Measurements from ENCODE around the gene GNAT3. TPM values are rescaled to one million over a fixed set of nuclear protein-coding genes. Genes with fewer than 3 reads are reported as not detected.

Gene GNAT3
- total RNA-seq, 2 donors from 2014 or later, result not detected

DNA sequence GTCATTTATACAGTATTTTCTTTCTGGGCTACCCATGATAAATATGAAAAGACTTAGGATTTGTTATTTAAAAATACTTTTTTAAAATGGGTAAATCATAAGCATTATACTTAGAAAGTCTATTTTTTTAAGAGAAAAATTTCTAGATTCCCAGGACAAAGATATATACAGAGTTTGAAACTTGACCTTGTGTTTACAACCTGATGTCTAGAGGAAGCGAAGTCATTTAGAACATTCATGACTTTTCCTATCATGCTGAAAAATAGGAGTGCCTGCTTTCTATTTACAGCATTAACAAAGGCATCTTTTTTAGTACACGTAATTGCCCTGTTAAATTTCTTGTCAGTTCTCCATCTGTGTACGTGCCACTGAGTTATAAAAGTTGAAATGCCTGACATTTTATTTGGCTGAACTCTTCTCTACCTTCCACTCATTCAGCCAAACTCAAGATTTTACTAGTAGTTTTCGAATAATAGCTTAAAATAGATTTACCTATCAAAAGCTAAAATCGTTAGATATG is 23.0 kb downstream of the GNAT3 start:
- Mint-ChIP-seq H3K9me3 (peaks cover 19% of the 10 kb centered on the region), H3K4me1 (no peaks in the 10 kb centered on the region), H3K27ac (no peak overlapping the region), H3K36me3 (ENCODE audit: low read depth) (no peaks in the 10 kb centered on the region), H3K4me3 (no peak overlapping the region), H3K27me3 (no peaks in the 10 kb centered on the region)
- no peak for ATAC-seq (replicated peaks)

DNA sequence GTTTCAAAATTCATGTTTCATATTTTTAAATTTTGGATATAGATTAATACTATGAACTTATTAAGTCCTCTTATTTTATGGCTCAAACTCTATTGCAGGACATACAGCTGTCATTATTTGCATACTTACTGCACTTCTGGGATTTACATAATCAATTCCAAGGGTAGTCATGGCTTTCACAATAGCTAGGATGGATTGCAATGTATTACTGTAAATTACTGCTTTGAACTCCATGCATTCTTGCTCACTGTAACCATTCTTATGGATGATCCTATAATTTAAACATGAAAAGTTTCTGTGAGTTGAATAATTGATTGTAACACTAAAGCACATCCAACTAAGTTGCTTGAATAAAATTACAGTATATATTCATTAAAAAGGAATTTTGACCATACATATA is 23.5 kb downstream of the GNAT3 start:
- no peak overlapping the region for H3K27ac Mint-ChIP-seq

DNA sequence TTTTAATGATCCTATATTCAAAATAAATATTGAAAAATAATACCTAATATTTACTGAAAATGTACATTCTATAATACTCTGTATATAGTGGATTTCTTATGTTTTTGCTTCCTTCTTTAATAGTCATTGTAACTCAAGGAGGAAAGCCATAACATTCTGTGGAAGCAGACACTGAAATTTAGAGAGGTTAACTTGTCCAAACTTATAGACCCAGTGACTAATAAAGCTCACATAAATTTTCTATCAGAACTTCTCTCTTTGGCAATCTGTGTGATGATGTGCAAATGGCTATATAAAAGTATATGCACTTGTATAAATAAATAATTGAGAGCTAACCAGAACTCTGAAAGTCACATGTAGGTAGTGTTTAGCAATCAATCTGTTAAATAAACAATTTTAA is 26.1 kb downstream of the GNAT3 start:
- peaks cover 12% of the 10 kb centered on the region for H3K9me3 Mint-ChIP-seq
- no peaks in the 10 kb centered on the region for H3K36me3 Mint-ChIP-seq (ENCODE audit: low read depth)
- no peaks in the 10 kb centered on the region for H3K27me3 Mint-ChIP-seq
- H3K4me1 Mint-ChIP-seq, result no peaks in the 10 kb centered on the region
- H3K27ac Mint-ChIP-seq, result no peak overlapping the region
- no peak for ATAC-seq (replicated peaks)
- no peak overlapping the region for H3K4me3 Mint-ChIP-seq

More for the DNA sequence above, 23.5 kb downstream of the GNAT3 start:
- Mint-ChIP-seq H3K4me1 (no peaks in the 10 kb centered on the region), H3K27me3 (no peaks in the 10 kb centered on the region), H3K4me3 (no peak overlapping the region), H3K9me3 (peaks cover 19% of the 10 kb centered on the region), H3K36me3 (ENCODE audit: low read depth) (no peaks in the 10 kb centered on the region)
- no peak for ATAC-seq (replicated peaks)

DNA sequence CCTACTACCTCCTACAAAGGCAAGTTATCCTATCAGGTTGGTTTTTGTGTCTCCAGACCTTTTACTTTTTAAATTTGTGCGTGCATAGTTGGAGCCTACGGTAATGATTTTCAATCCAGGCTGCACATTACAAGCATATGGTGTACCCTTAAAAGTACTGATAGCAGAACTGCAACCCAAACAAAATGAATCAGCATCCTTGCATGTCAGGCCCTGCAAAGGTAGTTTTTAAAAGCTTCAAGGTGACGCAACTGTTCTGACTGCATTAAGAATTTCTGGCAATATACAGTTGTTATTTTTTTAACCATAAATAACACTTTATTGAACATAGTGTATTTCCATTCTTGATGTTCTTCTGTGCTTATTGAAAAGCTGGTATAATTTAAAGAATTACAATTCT is 28.9 kb downstream of the GNAT3 start:
- ATAC-seq (replicated peaks), result no peak
- Mint-ChIP-seq H3K4me3 (no peak overlapping the region), H3K27me3 (no peaks in the 10 kb centered on the region), H3K36me3 (ENCODE audit: low read depth) (no peaks in the 10 kb centered on the region), H3K27ac (no peak overlapping the region), H3K4me1 (no peaks in the 10 kb centered on the region), H3K9me3 (peaks cover 7% of the 10 kb centered on the region)

DNA sequence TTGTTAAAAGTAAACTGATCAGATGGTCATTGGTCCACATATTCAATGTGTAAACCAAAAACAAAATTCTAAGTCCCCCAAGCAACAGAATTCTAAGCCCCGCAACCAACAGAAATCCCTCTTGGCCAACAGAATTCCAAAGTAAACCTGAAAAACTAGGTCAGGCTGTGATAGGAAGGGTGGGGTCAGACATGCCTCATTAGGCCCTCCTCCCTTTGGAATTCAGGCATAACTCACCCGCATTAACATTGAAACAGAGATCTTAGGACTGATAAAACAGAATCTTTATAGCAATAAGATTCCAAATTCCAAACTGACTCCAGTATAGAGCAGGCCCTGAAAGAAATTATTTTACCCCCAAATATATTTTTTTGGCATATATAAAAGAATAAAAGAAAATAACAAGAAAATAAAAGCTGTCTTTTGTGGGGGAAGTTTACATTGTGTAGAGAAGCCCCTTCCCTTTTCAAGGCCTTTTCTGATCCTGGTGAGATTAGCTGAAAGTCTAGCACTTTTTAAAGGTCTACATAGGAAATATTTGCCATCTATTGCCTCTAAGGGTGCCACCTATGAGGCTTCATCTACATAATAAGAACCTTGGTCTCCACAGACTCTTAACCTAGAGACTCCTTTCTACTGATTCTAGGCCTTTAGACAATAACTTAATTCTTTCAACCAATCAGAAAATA is 30.5 kb downstream of the GNAT3 start:
- H3K4me3 Mint-ChIP-seq, result no peak overlapping the region
- H3K9me3 Mint-ChIP-seq, result peaks cover 3% of the 10 kb centered on the region
- H3K27me3 Mint-ChIP-seq, result no peaks in the 10 kb centered on the region
- no peaks in the 10 kb centered on the region for H3K4me1 Mint-ChIP-seq
- ATAC-seq (replicated peaks), result no peak
- no peak overlapping the region for H3K27ac Mint-ChIP-seq
- no peaks in the 10 kb centered on the region for H3K36me3 Mint-ChIP-seq (ENCODE audit: low read depth)

DNA sequence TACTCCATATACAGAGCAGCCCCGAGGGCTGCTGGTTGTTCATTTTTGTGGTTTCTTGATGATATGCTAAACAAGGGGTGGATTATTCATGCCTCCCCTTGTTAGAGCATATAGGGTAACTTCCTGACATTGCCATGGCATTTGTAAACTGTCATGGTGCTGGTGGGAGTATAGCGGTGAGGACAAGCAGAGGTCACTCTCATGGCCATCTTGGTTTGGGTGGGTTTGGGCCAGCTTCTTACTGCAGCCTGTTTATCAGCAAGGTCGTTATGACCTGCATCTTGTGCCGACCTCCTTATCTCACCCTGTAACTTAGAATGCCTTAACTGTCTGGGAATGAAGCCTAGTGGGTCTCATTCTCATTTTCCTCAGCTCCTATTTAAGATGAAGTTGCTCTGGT is 31.3 kb downstream of the GNAT3 start:
- H3K27ac Mint-ChIP-seq, result no peak overlapping the region
- peaks cover 3% of the 10 kb centered on the region for H3K9me3 Mint-ChIP-seq
- no peaks in the 10 kb centered on the region for H3K36me3 Mint-ChIP-seq (ENCODE audit: low read depth)
- no peaks in the 10 kb centered on the region for H3K4me1 Mint-ChIP-seq
- no peaks in the 10 kb centered on the region for H3K27me3 Mint-ChIP-seq
- no peak overlapping the region for H3K4me3 Mint-ChIP-seq
- ATAC-seq (replicated peaks), result no peak

DNA sequence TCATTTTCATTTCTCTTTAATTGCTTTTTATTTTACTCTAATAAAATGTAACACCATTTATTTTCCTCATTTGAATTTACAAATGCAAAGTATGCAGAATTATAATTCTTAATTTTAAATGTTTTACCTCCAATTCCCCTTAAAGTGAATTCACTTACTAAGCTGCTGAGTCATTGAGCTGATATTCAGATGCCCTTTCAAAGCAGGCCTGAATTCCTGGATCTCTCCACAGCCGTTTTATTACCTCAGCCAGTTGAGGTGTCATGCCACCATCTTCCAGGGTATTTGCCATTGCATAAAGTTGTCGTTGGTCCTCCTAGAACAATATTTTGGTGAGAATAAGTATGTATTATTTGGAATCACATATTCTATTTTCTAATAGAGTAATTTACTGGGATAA is 33.2 kb downstream of the GNAT3 start:
- H3K27ac Mint-ChIP-seq, result no peak overlapping the region
- no peaks in the 10 kb centered on the region for H3K36me3 Mint-ChIP-seq (ENCODE audit: low read depth)
- H3K27me3 Mint-ChIP-seq, result no peaks in the 10 kb centered on the region
- no peak for ATAC-seq (replicated peaks)
- no peaks in the 10 kb centered on the region for H3K4me1 Mint-ChIP-seq
- H3K9me3 Mint-ChIP-seq, result peaks cover 3% of the 10 kb centered on the region
- no peak overlapping the region for H3K4me3 Mint-ChIP-seq

DNA sequence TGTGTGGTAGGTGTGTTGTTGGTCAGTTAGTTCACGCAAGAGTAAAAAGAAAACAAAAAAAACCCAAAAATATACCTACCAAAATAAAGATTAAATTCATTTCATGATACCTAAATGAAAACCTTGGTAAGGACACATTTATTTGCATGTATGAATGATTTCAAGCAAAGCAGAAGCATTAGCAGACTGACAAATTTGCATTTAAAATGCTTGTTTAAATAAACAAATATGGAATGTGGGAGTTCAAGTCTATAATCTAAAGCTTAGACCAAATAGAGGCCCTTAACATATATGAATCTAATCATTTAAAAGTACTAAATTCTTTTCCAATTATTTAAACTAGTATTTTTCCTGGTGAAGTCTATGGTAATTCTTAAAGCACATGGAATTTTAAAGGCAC is 35.8 kb downstream of the GNAT3 start:
- no peak for ATAC-seq (replicated peaks)
- H3K36me3 Mint-ChIP-seq (ENCODE audit: low read depth), result no peaks in the 10 kb centered on the region
- H3K27me3 Mint-ChIP-seq, result no peaks in the 10 kb centered on the region
- no peak overlapping the region for H3K27ac Mint-ChIP-seq
- H3K4me1 Mint-ChIP-seq, result no peaks in the 10 kb centered on the region
- peaks cover 4% of the 10 kb centered on the region for H3K9me3 Mint-ChIP-seq
- H3K4me3 Mint-ChIP-seq, result no peak overlapping the region

DNA sequence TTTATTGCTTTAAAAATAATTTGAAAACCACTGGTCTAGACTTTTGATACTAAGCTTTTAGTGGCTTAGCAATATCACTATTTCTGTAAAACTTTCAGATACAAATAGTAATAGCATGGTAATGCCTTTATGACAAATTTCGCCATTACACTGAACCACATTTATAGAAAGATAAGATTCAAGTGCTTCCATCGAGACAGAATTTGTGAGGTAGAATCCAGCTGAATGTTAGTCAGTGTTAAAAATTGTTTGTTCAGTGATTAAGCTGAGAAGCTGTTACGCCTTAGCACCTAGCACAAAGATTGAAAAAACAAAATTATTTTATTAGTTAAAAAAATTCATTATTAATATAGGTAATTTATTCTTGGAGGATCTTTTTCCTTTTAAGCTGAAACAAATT is 36.5 kb downstream of the GNAT3 start:
- no peak overlapping the region for H3K27ac Mint-ChIP-seq

DNA sequence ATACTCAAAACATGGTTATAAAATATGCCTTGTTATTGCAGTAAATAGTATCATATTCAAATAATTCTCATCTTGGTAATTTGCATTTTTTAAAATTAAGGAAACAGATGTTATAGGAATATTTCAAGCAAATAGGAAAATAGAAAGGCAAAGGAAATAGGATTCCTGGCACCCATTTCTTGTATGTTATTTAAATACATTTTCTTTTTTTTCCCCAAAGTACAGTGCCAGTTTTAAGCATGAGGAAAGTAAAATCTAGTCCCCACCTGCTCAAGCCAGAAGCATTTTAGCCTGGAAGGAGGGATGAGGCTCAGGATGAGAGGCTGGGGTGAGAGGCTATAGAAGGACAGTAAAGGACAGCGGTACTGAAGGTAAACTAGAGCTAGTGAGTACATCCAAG is 38.1 kb downstream of the GNAT3 start:
- H3K27me3 Mint-ChIP-seq, result no peaks in the 10 kb centered on the region
- peaks cover 4% of the 10 kb centered on the region for H3K9me3 Mint-ChIP-seq
- H3K27ac Mint-ChIP-seq, result no peak overlapping the region
- no peak for ATAC-seq (replicated peaks)
- H3K4me1 Mint-ChIP-seq, result no peaks in the 10 kb centered on the region
- H3K4me3 Mint-ChIP-seq, result no peak overlapping the region
- no peaks in the 10 kb centered on the region for H3K36me3 Mint-ChIP-seq (ENCODE audit: low read depth)

More for the DNA sequence above, 36.5 kb downstream of the GNAT3 start:
- Mint-ChIP-seq H3K4me1 (no peaks in the 10 kb centered on the region), H3K27me3 (no peaks in the 10 kb centered on the region), H3K36me3 (ENCODE audit: low read depth) (no peaks in the 10 kb centered on the region), H3K4me3 (no peak overlapping the region), H3K9me3 (peaks cover 4% of the 10 kb centered on the region)
- ATAC-seq (replicated peaks), result no peak

DNA sequence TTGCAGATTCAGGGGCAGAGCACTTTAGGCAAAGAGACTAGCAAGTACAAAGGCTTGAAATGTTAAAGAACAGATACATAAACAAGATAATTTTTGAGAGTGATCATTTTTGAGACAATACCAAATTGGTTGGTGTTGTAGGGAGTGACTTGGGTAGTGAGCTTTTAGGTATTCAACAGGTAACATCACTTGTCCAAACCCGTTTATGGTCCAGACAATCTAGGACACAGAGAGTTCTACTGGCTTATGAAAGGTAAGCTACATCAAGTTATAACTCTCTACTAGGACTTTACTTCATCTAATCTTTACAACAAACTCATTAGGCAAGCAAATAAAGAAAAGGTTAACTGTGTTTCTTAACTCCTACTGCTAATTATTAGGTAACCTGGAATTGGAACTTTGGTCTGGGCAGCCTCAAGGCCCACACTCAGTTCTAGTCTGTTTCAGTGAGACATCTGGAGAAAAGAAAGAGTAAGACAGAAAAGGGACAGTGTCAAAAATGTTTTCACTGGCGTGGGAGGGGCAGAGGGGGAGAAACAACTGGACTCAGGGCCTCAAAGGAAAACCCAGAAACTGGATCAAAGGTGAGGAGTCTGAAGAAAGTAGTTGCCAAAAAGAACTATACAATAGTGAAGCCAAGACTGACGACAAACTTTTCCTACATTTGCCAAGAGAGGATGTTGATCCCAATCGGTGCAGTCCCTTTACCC is 39.2 kb downstream of the GNAT3 start:
- no peaks in the 10 kb centered on the region for H3K27me3 Mint-ChIP-seq
- no peaks in the 10 kb centered on the region for H3K4me1 Mint-ChIP-seq
- H3K27ac Mint-ChIP-seq, result no peak overlapping the region
- ATAC-seq (replicated peaks), result no peak
- no peak overlapping the region for H3K4me3 Mint-ChIP-seq
- H3K9me3 Mint-ChIP-seq, result peaks cover 4% of the 10 kb centered on the region
- H3K36me3 Mint-ChIP-seq (ENCODE audit: low read depth), result no peaks in the 10 kb centered on the region

DNA sequence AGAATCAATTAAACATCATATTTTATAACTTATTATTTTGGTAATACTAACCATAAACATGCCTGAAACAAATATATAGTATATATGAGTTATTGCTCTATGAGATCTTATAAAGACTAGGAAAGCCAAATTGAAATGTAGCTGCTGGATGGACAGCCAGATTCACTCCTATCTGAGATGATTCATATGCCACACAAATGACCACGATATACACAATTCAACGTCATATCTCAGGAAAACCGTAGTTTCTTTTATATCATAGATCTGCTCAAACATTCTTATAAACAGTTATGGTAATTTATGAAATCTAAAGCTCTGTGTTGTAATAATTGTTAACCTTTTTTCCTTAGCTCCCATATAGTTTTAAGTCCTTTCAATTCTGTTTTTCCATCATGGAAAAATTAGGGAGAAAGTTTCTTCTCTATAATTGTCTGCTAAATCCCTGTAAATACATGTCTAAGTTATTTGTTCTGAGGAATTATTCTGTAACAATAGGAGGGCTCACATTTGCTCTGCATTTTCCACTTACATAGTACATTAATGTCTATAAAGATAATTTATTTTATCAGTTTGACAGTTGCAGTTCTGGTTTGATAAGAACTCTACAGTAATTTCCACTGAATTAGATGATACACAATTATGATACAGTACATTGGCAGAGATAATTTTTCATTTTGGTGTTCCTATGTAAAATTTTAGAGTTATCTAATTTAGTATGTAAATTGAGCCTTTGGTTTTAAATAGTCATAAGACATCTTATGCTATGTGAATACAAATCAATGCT is 42.7 kb downstream of the GNAT3 start:
- no peaks in the 10 kb centered on the region for H3K36me3 Mint-ChIP-seq (ENCODE audit: low read depth)
- H3K9me3 Mint-ChIP-seq, result peaks cover 7% of the 10 kb centered on the region
- H3K27ac Mint-ChIP-seq, result no peak overlapping the region
- H3K27me3 Mint-ChIP-seq, result no peaks in the 10 kb centered on the region
- no peaks in the 10 kb centered on the region for H3K4me1 Mint-ChIP-seq
- H3K4me3 Mint-ChIP-seq, result no peak overlapping the region
- ATAC-seq (replicated peaks), result no peak

DNA sequence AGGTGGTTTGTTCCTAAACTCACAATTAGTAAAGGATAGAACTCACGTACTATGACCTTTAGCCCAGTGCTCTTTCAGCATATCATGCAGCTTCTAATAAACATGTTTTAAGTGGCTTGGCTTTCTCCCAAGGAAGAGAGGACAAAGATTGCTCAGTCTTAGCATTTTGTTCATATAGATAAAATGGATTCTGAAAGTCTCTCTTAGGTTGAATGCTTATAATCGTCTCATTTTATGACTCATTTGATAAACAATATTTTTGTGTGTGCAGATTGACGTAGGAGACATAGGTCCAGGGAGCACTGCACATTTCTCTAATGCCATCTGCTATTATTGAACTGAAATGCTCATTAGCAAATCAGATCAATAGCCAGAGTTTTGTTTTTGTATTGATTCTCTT is 44.8 kb downstream of the GNAT3 start:
- peaks cover 13% of the 10 kb centered on the region for H3K9me3 Mint-ChIP-seq
- H3K36me3 Mint-ChIP-seq (ENCODE audit: low read depth), result no peaks in the 10 kb centered on the region
- no peak for ATAC-seq (replicated peaks)
- H3K4me3 Mint-ChIP-seq, result no peak overlapping the region
- H3K27me3 Mint-ChIP-seq, result no peaks in the 10 kb centered on the region
- no peak overlapping the region for H3K27ac Mint-ChIP-seq
- no peaks in the 10 kb centered on the region for H3K4me1 Mint-ChIP-seq

DNA sequence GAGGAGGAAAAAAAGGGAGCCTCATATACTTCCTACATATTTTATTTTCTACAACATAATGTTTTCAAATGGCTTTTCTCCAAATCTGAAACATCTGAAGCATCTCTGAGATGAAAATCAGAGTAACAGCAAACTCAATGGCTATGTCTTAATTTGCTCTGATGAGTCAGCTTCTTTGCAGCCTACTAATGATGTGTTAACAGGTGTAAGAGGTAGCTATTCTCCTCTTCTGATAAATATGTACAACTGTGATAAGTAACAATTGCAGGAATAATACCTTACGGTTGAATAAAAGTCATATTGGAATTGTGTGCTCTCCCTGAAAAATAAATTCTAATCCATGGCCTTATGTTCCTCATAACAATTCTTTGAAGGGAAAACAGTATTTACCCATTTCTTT is 45.2 kb downstream of the GNAT3 start:
- Mint-ChIP-seq H3K4me3 (no peak overlapping the region), H3K4me1 (no peaks in the 10 kb centered on the region), H3K36me3 (ENCODE audit: low read depth) (no peaks in the 10 kb centered on the region), H3K27me3 (no peaks in the 10 kb centered on the region), H3K9me3 (peaks cover 13% of the 10 kb centered on the region), H3K27ac (no peak overlapping the region)
- ATAC-seq (replicated peaks), result no peak

DNA sequence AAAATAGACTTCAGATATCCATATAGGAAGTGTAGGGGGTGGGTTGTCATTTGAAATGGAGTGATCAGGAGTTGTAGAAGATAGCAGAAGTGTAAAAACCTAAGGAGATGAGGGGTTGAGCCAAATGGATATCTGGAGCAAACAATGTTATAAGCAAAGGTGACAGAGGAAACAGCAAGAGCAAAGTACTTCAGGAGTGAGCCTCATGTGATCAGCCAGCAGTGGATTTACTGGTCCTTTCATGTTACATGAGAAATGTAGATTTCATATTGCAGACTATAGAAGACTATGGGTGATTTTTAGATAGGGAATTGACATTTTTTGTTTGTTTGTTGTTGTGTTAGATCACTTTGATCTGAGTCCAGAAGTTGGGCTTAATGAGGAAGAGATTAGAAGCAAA is 47.7 kb downstream of the GNAT3 start:
- no peak overlapping the region for H3K4me3 Mint-ChIP-seq
- no peak overlapping the region for H3K27ac Mint-ChIP-seq
- ATAC-seq (replicated peaks), result no peak
- H3K27me3 Mint-ChIP-seq, result no peaks in the 10 kb centered on the region
- no peaks in the 10 kb centered on the region for H3K36me3 Mint-ChIP-seq (ENCODE audit: low read depth)
- no peaks in the 10 kb centered on the region for H3K4me1 Mint-ChIP-seq
- H3K9me3 Mint-ChIP-seq, result peaks cover 14% of the 10 kb centered on the region
